ENCODE data around the gene SLC9A9.

DNA sequence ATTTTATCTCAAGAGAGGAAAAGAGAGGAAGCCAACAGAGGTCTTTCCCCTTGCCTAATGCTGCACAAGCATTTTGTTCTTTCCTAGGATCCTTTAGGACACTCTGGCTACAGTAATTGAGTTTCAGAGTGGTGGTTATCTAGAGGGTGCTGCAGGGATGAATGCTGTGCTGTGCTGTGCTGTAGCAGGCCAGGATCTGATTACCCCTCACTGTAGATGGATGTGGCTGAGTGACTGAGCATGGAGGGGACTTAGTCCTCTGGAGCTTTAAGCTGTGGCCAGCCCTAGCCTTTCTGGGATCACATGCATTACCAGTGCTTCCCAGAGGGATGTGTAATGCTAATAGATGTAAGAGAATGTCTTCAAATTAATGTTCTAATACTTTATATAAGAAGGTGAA is 94.8 kb downstream of the SLC9A9 start:
- TF ChIP-seq CTCF (IDR thresholded peaks at IDR 0.05 in 8 of 11, conservative IDR thresholded peaks at IDR 0.05 in 3 of 11) (no peak), POLR2A (IDR thresholded peaks at IDR 0.05) (no peak), POLR2AphosphoS5 (IDR thresholded peaks at IDR 0.05) (no peak)
